ENCODE results near the gene GXYLT2. TPM values are rescaled to one million over a fixed set of nuclear protein-coding genes. Genes with fewer than 3 reads are reported as not detected.
A peak's percentile ranks its signal among the peaks of the same experiment; 100 is the strongest.

The GXYLT2 gene
- total RNA-seq, 4 donors from 2014 or later = 1.3 to 74.1 (median 18.5) TPM

DNA sequence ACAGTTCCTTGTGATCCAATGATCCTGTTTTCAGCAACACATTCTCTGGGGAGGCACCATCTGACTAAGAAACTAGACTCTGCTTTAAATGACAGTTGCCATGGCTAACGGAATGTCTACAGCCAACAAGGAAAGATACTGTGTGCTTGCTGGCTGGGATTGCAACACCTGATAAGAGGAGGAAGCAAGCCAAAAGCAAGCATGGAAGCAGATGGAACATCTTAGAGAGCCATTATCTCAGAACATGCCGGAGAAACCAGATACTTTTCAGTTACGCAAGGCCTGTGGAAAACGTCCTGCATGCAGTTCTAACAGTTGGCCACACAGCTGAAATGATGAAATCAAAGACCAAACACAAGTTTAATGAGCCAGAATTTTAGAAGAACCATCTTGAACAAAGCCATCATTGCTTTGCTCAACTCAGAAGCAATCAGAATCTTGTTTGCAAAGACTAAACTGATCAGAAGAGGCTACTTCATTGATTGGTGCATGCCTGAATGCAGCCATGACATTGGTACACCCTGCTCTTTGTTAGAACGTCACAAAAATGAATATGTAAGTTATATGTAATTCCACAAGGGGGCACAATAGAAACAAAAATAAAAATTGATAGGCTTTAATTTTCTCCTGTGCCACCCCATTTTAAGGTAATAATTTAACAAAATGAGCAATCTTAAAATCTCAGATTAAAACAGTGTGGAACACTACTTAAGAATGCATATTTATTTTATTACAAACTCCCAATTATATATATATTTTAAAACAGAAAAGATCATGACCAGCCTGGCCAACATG is 50.8 kb downstream of the GXYLT2 start:
- intact Hi-C loops (cut with DNase I; ENCODE audit: low total_unique reads) = no loop called here
- peak; percentile 82 to 90 for DNase-seq
- H3K27me3 ChIP-seq = no peaks in the 10 kb centered on the region
- H3K36me3 ChIP-seq = no peaks in the 10 kb centered on the region
- H3K9me3 ChIP-seq = no peaks in the 10 kb centered on the region
- H3K4me1 ChIP-seq = no peaks in the 10 kb centered on the region
- peak overlapping the region; percentile 65 to 79 for H3K27ac ChIP-seq
- TF ChIP-seq, protein P1, sequence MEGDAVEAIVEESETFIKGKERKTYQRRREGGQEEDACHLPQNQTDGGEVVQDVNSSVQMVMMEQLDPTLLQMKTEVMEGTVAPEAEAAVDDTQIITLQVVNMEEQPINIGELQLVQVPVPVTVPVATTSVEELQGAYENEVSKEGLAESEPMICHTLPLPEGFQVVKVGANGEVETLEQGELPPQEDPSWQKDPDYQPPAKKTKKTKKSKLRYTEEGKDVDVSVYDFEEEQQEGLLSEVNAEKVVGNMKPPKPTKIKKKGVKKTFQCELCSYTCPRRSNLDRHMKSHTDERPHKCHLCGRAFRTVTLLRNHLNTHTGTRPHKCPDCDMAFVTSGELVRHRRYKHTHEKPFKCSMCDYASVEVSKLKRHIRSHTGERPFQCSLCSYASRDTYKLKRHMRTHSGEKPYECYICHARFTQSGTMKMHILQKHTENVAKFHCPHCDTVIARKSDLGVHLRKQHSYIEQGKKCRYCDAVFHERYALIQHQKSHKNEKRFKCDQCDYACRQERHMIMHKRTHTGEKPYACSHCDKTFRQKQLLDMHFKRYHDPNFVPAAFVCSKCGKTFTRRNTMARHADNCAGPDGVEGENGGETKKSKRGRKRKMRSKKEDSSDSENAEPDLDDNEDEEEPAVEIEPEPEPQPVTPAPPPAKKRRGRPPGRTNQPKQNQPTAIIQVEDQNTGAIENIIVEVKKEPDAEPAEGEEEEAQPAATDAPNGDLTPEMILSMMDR (IDR thresholded peaks at IDR 0.05) = peak; percentile 56 to 77 (median 58)
- no peak for TF ChIP-seq POLR2A (IDR thresholded peaks at IDR 0.05)
- no peak overlapping the region for H3K4me3 ChIP-seq

DNA sequence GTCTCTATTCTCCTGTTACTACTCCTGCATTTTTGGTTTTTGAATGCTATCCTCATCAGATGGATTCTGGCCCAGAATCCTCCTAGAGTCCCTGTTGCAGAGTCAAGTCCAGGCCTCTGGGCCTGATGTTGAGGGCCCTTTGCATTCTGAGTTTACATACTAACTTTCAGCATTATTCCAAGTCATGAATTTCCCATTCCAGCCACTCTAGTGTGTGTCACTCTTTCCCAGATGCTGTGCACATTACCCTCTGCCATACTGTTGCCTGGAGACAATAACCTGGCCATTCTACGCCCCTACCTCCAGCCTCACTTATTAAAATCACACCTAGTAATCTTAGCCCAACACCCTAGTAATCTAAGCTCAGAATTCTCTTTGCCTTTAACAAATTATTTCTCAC is 53.4 kb downstream of the GXYLT2 start:
- Histone ChIP-seq H3K36me3 (no peaks in the 10 kb centered on the region), H3K27ac (no peak overlapping the region), H3K4me3 (no peak overlapping the region), H3K9me3 (no peaks in the 10 kb centered on the region), H3K27me3 (no peaks in the 10 kb centered on the region), H3K4me1 (no peaks in the 10 kb centered on the region)
- no peak for DNase-seq
- TF ChIP-seq, protein P1 (IDR thresholded peaks at IDR 0.05) = no peak
- no peak for TF ChIP-seq POLR2A (IDR thresholded peaks at IDR 0.05)
- intact Hi-C loops (cut with DNase I; ENCODE audit: low total_unique reads) = no loop called here

DNA sequence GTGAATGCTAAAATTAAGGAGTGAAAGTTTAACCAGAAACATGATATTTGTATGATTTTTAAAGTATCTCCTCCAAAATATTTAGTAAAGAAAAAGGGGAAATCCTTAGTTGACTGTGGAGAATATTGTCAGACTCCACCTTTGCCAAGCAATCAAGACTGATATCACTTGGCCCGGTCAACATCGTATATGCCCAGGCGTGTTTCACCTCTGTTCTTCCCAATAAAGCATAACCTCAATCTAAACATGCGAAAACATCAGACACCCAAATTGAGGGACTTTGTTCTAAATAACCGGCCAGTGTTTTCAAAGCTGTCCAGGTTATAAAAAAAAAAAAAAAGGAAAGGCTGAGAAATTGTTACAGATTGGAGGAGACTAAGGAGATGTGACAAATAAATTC is 54.6 kb downstream of the GXYLT2 start:
- no peaks in the 10 kb centered on the region for H3K27me3 ChIP-seq
- no peak overlapping the region for H3K4me3 ChIP-seq
- H3K4me1 ChIP-seq = no peaks in the 10 kb centered on the region
- no peaks in the 10 kb centered on the region for H3K36me3 ChIP-seq
- TF ChIP-seq, protein P1 (IDR thresholded peaks at IDR 0.05) = no peak
- TF ChIP-seq POLR2A (IDR thresholded peaks at IDR 0.05) = no peak
- intact Hi-C loops (cut with DNase I; ENCODE audit: low total_unique reads) = no loop called here
- H3K9me3 ChIP-seq = no peaks in the 10 kb centered on the region
- no peak for DNase-seq
- H3K27ac ChIP-seq = no peak overlapping the region

DNA sequence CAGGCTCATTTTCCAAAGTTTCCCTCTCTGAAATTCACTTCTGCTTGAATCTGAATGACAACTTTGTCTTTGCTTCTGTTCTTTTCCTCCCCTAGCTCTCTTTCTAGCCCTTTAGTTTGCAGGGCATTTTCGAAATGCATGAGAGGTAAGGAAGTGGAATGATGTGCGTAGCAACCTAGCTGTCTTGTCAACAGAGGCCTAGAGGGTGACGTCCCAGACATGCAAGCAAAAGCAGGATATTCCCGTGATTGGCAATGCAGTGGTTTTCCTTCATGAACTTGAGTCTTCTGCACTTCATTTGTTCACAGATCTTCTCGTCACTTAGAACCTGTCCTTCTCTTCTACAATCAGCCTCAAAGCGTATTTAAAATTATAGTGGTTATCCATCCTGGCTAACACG is 56.9 kb downstream of the GXYLT2 start:
- no peaks in the 10 kb centered on the region for H3K4me1 ChIP-seq
- no peaks in the 10 kb centered on the region for H3K9me3 ChIP-seq
- intact Hi-C loops (cut with DNase I; ENCODE audit: low total_unique reads) = no loop called here
- TF ChIP-seq, protein P1 (IDR thresholded peaks at IDR 0.05) = no peak
- TF ChIP-seq POLR2A (IDR thresholded peaks at IDR 0.05) = no peak
- no peaks in the 10 kb centered on the region for H3K36me3 ChIP-seq
- H3K4me3 ChIP-seq = no peak overlapping the region
- no peaks in the 10 kb centered on the region for H3K27me3 ChIP-seq
- DNase-seq = no peak
- H3K27ac ChIP-seq = no peak overlapping the region

DNA sequence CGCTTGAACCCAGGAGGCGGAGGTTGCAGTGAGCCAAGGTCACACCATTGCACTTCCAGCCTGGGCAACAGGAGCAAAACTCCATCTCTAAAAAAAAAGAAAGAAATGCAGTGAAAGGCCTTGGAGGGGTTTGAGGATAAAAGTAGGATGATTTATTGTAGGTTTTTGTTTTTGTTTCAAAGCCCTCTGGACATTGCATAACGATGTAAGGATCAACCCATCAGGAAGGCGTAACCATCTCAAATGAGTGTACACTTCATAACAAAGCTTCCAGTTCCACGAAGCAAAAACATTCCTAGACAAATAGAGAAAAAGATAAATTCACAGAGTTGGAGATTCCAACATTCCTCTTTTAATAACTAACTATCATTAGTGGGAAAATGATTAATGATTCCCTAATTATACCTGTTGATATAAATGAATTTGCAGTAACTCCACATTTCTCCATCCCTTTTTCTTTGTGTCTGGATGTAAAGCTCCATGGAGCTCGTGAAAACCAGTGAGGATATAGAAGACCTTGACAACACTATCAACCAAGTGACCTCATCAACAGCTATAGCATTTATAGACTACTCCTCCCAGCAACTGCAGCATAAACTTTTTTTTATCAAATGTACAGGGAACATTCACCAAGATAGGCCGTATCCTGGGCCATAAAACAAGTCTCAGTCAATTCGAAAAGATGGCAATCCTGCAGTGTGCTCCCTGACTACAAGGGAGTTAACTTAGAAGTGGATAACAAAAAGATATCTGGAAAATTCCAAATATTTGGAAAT is 60.1 kb downstream of the GXYLT2 start:
- H3K4me3 ChIP-seq = no peak overlapping the region
- no peaks in the 10 kb centered on the region for H3K36me3 ChIP-seq
- TF ChIP-seq, protein P1 (IDR thresholded peaks at IDR 0.05) = no peak
- TF ChIP-seq POLR2A (IDR thresholded peaks at IDR 0.05) = no peak
- no peaks in the 10 kb centered on the region for H3K9me3 ChIP-seq
- intact Hi-C loops (cut with DNase I; ENCODE audit: low total_unique reads) = no loop called here
- no peak overlapping the region for H3K27ac ChIP-seq
- no peaks in the 10 kb centered on the region for H3K4me1 ChIP-seq
- no peaks in the 10 kb centered on the region for H3K27me3 ChIP-seq
- no peak for DNase-seq

Measured in uterus (tissue), 4 donors.